LNCAP (cell line): ENCODE results near the gene OR5AU1.

ENCODE experiments used
- CTCF ChIP-seq: fragments of 450-650 bp; IDR thresholded peaks from 2 replicates; pipeline ENCODE4 v1.5.1; 2017; ENCODE audit warnings: mild to moderate bottlenecking

The OR5AU1 gene

GRCh38 chr14:21200752-21201461 is 45.0 kb upstream of the OR5AU1 start:
- no peak for TF ChIP-seq CTCF

- TF ChIP-seq CTCF: no peak
Measured at GRCh38 chr14:21199611-21200560, 44.0 kb upstream of the OR5AU1 start.

- no peak for TF ChIP-seq CTCF
Measured at GRCh38 chr14:21197418-21198205, 41.7 kb upstream of the OR5AU1 start.

- no peak for TF ChIP-seq CTCF
Measured at GRCh38 chr14:21194597-21194996, 38.7 kb upstream of the OR5AU1 start.

- TF ChIP-seq CTCF: no peak
Measured at GRCh38 chr14:21192875-21193535, 37.1 kb upstream of the OR5AU1 start.

GRCh38 chr14:21192447-21192822 is 36.6 kb upstream of the OR5AU1 start:
- TF ChIP-seq CTCF: no peak
